ENCODE data around the gene TM4SF20. TPM values are rescaled to one million over a fixed set of nuclear protein-coding genes. Genes with fewer than 3 reads are reported as not detected.

The TM4SF20 gene
- total RNA-seq, 4 donors from 2014 or later, result 0.22 to 0.68 TPM; not detected in 2

GRCh38 chr2:227324995-227325838, 53.9 kb downstream of the TM4SF20 start, which contains the start of gene MFF:
Gene MFF (plus strand): TSS chr2:227325251. CDS start chr2:227330666, 5,415 bp downstream.
- no peak for TF ChIP-seq CTCF (IDR thresholded peaks at IDR 0.05; ENCODE audit: low read depth)

GRCh38 chr2:227324642-227324994, 54.5 kb downstream of the TM4SF20 start:
- no peak for TF ChIP-seq CTCF (IDR thresholded peaks at IDR 0.05; ENCODE audit: low read depth)

GRCh38 chr2:227323818-227324217, 55.3 kb downstream of the TM4SF20 start:
- TF ChIP-seq CTCF (IDR thresholded peaks at IDR 0.05; ENCODE audit: low read depth), result no peak

GRCh38 chr2:227322530-227323205, 56.4 kb downstream of the TM4SF20 start:
- no peak for TF ChIP-seq CTCF (IDR thresholded peaks at IDR 0.05; ENCODE audit: low read depth)

GRCh38 chr2:227320305-227321094, 58.6 kb downstream of the TM4SF20 start:
- TF ChIP-seq CTCF (IDR thresholded peaks at IDR 0.05; ENCODE audit: low read depth), result no peak

GRCh38 chr2:227317834-227318233, 61.3 kb downstream of the TM4SF20 start:
- TF ChIP-seq CTCF (IDR thresholded peaks at IDR 0.05; ENCODE audit: low read depth), result no peak

GRCh38 chr2:227313310-227313709, 65.8 kb downstream of the TM4SF20 start:
- no peak for TF ChIP-seq CTCF (IDR thresholded peaks at IDR 0.05; ENCODE audit: low read depth)

Data from subcutaneous adipose tissue (tissue), 4 donors.